ENCODE data around the gene WNT9B.
A peak's percentile ranks its signal among the peaks of the same experiment; 100 is the strongest.

Gene WNT9B

GRCh38 chr17:46851029-46851741, at the start of gene WNT9B:
Gene WNT9B (plus strand): TSS chr17:46851583. CDS start chr17:46851639, 56 bp downstream.
- no peak for DNase-seq

- no peak for DNase-seq
Observed at GRCh38 chr17:46802800-46803199, 48.6 kb upstream of the WNT9B start.

GRCh38 chr17:46803544-46803943, 47.8 kb upstream of the WNT9B start:
- no peak for DNase-seq

GRCh38 chr17:46805771-46806170, 45.6 kb upstream of the WNT9B start:
- no peak for DNase-seq

GRCh38 chr17:46809110-46809571, 42.2 kb upstream of the WNT9B start:
- DNase-seq, result no peak

DNA sequence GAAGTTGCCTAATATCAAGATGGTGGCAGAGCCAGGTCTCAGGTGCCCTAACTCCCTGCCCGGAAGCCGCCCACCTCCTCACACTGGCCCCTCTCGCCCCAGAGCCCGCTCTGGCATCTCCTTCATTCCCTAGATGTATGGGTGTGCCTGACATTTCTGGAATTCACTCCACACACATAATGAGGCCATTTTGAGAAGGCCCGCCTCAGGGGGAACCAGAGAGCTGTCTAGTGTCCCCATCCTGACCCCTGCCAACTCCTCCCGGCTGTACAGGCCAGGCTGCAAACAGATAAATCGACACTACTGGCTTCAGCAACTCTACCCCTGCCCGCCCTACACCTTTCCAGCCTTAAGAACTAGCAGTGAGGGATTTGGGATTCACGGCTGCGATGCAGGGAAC, 40.5 kb upstream of the WNT9B start:
- no peak for DNase-seq

GRCh38 chr17:46811978-46812583, 39.3 kb upstream of the WNT9B start:
- DNase-seq, result no peak

DNA sequence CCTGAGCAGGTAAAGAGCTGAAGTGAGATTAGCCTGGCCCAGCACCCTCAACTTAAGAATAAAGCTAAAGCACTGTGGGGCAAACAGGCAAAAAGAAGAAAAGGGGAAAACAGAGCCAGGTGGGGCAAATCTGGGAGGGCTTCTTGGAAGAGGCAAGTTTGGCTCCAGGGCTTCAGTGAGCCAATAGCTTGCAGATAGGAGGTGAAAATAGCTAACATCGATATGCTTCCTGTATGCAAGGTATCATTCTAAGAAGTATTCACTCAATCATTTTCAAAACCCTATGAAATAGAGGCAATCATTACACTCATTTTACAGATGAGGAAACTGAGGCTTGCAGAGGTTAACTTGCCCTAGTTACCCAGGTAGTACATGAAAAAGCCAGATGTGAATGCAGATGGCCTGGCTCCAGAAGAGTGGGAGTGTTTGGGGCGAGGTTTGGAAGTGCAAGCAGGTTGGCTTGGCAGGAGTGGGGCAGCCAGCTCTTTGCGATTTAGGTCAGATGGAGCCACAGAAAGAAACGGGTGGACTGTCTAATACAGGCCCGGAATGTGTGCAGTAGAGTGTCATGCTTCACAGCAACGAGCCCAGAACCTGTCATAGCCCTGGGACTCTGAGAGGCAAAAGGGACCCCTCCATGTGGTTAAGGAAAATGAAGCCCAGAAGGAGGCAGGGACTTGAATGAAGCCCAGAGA, 38.6 kb upstream of the WNT9B start:
- no peak for DNase-seq

GRCh38 chr17:46813920-46814319, 37.5 kb upstream of the WNT9B start:
- DNase-seq, result no peak

- no peak for DNase-seq
Observed at GRCh38 chr17:46814446-46814845, 36.9 kb upstream of the WNT9B start.

GRCh38 chr17:46815474-46816353, 35.7 kb upstream of the WNT9B start:
- no peak for DNase-seq

DNA sequence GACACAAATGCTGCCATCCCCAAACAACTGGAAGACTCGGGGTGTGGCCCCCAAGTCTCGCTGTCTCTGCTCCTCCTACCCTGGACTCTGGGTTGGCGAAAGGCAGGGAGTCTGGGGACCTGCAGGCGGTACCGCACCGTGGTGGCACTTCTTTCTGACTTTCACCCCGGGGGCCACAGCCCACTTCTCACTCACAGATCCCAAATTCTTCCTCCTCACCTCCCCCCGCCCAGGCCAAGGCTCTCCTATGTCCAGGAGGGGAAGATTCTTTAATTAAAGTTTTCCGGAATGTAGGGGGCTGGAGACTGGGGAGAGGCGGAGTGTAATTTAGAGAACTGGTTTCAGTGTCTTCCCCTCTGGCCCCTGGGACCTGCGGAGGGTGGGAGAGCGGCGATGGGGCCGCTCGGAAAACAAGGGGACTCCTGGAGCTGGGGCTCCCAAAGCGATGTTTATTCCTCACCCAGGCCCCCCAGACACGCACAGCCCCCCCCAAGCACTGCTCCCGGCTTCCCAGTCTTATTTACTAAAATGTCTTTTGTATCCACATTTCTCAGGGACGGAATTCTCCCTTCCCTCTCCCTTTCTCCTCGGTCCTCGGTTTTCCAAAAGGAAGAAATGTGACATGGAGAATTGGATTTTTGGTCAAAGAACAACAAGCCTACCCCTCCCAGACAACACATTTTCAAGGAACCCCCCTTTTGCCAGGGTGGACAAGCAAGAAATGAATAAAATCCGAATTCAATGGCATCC, 34.1 kb upstream of the WNT9B start:
- no peak for DNase-seq

DNA sequence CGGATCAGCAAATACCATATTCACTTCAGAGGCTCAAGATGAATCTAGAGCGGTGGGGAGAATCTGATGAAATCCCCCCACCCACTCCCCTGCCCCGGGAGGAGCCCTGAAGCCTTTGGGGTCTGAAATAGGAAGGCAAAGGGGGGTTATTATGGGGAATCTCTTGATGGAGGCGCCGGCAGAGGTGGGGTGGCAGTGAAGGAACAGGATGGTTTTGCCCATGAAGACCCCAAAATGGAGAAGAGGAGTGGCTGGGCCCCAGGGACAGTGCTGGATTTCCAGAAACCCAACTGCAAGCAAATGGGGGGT, 33.5 kb upstream of the WNT9B start:
- no peak for DNase-seq

- peak; percentile 16 for DNase-seq
Observed at GRCh38 chr17:46818316-46818928, 33.0 kb upstream of the WNT9B start, which contains the start of gene WNT3. Gene WNT3 (minus strand): TSS chr17:46818692. CDS start chr17:46818597, 95 bp downstream.

- no peak for DNase-seq
Observed at GRCh38 chr17:46818929-46819859, 32.2 kb upstream of the WNT9B start.

GRCh38 chr17:46819906-46820351, 31.5 kb upstream of the WNT9B start:
- DNase-seq, result no peak

DNA sequence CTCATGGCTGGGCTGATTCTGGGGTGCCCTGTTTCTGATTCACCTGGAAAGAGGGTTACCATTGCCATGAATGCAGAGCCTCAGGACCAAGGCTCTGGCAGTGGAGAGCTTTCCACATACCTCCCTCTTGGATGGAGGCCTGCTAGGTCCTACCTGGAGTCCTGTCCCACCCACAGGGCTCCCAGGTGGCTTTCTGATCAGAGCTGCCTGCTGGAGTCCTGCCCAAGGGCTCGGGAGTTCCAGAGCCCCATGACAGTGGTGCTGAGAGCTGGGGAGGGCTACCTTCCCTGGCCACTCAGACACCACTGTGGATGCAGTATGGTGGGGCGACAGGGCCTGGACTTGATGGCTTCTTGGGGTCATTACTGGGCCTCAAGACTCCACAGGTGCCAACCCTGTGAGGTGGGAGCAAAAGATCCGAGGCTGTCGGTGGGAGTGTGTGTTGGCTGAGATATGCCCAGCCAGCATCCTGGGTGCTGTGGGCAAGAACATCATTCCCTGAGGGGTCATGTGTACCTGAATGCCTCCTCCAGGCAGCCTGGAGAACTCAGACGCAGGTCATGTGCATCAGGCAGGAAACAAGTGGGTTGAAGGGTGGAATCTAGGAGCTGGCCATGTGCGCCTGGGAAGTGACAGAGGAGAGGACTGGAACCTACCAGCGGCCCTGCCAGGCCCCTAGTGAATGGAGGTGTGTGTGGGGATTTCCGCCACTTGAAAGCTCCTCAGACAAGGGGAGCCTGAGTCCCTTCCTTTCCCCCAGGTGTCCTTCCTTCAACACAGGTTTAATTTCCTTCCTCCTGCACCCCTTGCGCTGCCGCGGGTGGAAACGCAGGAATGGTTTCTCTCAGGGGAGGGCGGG, 30.6 kb upstream of the WNT9B start:
- DNase-seq, result no peak

DNA sequence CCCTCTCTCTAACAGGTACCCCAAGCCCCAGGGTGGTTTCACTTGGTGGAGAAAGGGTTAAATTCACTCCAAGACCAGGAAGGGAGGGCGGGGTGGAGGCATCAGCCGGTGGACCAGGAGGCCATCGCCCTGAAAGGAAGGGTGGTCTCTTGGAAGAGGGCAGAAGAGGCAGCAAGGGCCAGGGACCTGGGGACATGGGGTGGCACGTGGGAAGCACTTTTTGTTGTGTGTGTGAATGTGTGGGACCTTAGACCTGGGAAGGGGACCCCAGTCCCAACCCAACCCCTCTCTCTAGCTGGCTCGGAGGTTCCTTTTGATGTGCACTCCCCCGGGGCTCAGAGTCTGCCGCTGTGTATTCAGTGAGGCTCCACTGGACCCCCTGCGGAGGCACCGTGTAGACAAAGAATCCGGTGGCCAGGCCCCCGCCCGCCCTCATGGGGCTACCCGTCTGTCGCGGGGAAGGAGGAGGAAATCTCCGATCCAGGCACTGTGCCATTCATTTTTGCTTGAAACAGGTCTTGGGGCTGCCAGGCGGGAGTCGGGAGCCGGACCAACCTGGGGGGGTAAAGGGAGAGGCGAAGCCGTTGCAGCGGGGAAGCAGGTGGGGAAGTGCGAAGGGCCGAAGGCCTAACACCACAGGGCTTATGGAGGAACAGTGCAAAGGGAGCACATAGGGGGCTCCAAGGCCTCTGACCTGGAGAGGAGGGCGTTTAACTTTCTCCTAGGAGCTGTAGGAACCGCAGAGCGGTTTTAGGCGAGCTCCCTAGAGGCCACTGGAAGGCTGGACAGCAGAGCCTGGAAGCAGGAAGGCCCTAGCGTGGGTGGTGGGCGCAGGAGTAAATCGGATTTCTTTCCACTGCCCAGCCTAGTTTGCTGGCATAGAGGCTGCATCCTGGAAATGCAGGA, 29.6 kb upstream of the WNT9B start:
- DNase-seq, result no peak

Measured in NCI-H1694 treated with DMSO at 0.1 percent for 48 hours (cell line).